Adrenal gland (tissue), 5 donors: ENCODE measurements around the gene IL6.

Source experiments
- CTCF ChIP-seq, 6 experiments: fragments of 450-650 bp in 4 of 6; fragments of 200-600 bp in 2 of 6; sonication (generic) in 1 of 6; IDR thresholded peaks; 1 replicate in 5 of 6; 2 replicates in 1 of 6; pipeline versions ENCODE4 v1.5.1 to v1.8.0; 2016 to 2021; ENCODE audit warnings: antibody characterized with exemption in 6 of 6, mild to moderate bottlenecking in 2 of 6, moderate library complexity in 1 of 6
- POLR2A ChIP-seq, 2 donors: fragments of 450-650 bp; IDR thresholded peaks; one replicate each; pipeline ENCODE4 v1.6.1; 2017; ENCODE audit warnings: antibody characterized with exemption in 2 of 2, mild to moderate bottlenecking in 2 of 2, moderate library complexity in 1 of 2
- donor health status: DM: no; HTN: no; CAD: no.

- TF ChIP-seq CTCF (IDR thresholded peaks at IDR 0.05) (no peak), POLR2A (IDR thresholded peaks at IDR 0.05) (no peak)
These were observed 31.6 kb downstream of the IL6 start for GRCh38 chr7:22758576-22758975.
